HG03442 (cell line): ENCODE data around the gene ASXL1.

Experiments used
- ATAC-seq: cut with Tn5 transposase; IDR thresholded peaks from one replicate; pipeline ENCODE4 v1.9.1; 2021; ENCODE audit warnings: mild to moderate bottlenecking, moderate library complexity; ENCODE audit not compliant: unreplicated experiment

Gene ASXL1

DNA sequence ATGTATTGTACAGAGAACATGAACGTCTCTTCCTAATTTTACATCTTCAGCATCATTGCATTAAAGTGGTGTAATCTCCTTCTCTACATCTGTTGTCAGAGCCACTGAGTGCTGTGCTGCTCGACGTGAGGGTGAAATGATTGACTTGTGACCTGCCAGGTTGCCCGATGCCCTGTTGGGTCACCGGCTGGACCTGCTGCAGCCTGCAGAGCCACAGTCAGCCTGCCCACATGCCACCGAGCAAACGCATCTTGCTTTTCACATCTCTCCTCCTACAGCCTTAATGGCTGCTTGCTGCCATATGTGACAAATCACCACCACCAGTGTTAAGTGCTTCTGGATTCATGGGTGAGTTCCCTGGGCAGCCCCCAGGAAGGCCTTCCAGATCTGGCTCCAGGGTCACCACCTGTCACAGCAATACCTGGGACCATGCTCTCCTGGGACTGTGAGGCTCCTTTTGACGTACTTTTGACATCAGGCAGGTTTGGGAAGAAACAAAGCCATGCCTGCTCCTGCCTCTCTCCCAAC is 80.3 kb downstream of the ASXL1 start:
- no peak for ATAC-seq

DNA sequence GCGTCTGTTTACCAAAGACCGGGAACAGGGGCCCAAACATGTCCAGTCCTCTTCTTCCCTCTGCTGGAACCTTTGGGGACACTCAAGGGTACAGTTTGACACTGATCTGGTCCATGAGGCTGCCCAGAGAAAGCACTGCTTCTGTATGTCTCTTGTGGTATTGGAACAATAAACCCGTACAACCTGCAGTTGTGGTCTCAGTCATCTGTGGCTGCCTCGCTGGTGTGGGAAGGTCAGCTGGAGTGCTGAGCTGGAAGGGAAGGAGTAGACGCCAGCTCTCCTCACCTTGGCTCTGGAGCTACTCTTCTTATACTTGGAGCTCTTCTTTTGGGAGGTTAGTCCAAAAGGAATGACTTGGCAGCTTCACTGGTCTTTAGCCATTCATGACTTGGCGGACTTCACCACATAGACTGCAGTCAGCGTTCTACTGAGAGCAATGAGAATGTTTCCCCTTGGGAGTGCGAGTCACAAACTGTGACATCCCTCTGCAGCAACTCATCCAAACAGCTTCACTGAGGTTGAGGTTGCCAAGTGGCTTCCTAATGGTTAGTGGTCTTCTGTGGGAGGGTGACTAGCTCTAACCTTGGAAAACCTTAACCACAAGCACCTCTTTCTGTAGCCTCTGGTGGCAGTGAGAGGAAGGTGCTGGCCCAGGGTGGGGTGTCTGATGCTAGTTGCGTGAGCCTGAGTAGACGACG is 81.2 kb downstream of the ASXL1 start:
- no peak for ATAC-seq

DNA sequence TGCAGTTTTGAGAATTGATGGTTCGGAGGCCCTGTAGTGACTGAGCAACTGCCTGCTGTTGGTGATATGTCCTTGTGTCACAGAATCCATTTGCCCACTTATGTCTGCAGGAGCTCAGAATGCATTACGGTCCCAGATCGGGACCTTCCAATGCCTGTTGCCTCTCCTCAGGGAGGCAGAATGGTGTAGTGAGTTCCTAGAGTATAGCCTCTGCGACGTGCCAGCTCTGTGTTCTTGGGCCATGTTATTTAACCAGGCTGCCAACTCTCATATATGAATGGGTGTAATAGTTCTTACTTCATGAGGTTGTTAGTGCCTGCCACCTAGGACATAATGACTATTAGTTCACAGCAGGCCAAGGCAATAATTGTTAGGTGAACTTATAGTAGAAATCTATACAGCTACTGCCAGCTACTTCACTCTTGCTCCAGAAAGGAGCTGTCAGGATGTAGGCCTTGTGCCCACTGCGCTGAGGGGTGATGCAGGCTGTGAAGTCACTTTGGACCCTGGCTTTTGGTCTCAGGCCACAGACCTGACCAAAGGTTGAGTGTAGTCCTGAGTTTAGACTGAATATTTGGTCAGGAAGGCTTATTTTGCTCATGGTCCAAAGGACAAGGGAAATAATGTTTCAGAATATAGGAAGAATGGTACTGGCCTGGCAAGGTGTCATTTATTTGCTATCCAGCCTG is 82.1 kb downstream of the ASXL1 start:
- no peak for ATAC-seq

DNA sequence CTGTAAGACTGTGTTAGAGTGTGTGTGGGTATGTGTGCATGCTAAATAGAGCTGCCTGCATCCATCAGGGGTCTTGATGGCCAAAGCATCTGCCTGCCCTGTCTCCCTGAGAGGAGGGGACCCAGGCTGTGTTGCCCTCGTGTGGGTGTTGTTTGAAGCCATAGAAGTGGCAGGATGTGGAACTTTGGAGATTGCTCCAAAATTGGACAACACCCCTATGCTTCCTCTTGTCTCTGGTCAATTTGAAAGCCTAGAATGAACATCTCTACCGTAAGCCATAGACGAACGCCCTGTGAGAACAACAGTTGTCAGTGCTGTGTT is 82.6 kb downstream of the ASXL1 start:
- ATAC-seq = no peak

DNA sequence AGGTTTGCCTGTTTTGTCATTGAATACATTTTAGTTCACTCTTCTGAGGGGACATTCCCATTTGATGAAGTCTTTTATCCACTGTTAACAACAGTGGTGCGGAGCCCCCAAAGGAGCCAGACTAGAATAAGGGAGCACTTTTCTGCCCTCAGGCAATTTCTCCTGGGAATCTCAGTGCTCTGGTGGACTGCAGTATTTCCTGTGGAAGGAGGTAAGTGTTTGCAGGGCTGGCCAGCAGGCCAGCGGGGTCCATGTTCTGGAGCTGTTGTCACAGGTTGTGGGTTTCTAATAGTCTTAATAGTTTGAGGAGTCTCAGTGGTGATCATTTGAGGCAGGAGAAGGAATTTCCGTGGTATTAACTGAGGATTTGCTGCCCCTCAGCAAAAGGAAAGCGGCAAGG is 83.5 kb downstream of the ASXL1 start:
- no peak for ATAC-seq

DNA sequence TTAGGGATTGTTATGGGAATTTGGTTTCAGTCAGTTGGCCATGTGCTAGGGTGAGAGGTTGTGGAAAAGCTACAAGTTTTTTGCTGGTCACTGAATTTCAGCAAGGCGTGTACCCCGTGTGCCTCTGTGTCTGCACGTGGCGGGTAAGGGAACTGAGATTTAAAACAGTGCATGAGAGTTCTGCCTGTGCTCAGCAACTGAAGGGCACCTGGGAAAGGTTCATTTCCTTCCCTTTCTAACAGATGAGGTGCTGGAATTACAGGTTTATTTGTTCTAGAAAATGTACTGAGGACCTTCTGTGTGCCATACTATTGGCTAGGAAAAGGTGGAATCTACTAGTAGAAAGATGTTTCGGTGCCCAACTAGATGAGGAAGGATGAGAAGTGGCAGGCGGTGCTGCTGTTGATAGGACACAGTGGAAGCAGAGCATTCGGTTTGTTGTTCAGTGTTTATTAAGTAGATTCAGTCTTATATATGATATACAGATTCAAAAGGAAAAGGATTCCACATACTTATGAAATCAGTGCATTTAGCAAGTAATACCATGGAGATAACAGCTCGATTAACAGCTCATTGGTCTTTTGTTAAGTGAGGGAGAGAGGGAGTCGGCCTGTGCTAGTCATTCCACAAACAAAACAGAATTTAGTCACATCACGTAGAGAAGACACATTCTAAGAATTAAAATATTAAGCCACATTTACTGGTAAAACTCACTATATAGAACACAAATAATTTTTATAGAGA is 84.7 kb downstream of the ASXL1 start:
- no peak for ATAC-seq

DNA sequence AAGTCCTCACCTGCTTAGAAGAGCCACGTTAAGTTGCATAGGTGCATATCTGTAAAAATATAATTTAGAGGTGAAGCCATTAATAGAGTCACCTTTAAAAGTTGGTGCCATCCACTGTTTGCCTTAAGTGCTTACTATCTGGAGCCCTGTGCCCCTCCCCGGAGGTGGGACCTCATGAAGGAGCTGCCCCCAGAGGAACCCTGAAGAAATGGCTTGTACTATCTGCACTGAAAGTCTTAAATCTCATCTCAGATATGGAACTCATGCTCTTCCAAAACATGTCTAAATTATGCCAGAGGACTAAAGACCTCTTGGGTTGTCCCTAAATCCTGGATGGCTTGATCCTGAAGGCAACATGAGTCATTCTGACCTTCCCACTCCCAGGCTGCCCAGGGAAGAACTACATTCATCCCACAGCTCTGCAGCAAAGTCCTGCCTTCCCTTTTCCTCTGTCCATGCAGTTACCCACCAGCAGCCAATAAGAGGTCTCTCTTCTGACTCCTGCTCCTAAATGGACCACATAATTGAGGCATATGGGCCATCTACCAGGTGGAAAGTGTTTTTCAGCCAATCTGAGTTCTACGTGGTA is 85.3 kb downstream of the ASXL1 start:
- no peak for ATAC-seq

DNA sequence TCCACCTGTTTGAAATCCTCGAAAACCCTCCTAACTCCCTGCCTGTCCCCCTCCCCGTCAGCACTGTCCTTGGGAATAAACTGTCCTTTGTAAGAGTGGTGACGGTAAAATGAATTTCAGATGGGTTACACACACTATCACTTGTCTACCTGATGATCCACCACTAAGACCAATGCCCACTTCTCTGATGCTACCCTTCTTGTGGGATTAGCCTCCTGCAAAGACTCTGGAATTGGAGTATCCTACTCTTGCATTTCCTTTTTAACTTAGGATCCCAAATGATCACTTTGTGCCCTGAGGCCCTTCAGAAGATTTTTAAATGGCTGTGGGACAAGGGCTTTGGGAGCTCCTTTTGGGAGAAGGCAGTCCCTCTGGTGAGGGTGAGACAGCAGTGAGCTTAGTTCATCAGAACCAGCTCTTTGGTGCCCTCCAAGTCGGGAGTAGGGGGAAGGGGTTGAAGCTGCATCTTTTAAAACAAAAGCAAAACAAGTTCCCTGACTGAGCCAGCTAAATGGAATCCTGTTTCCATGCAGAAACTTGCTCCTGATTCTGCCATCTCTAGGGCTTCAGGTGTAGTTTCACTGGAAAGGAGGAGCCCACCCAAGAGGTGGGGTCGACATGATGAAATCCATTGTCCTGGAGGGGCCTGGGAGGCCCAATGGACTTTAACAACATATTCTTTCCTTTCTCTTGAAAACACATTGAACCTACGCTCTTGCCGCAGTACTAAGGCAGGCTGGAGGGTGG is 86.5 kb downstream of the ASXL1 start:
- no peak for ATAC-seq

DNA sequence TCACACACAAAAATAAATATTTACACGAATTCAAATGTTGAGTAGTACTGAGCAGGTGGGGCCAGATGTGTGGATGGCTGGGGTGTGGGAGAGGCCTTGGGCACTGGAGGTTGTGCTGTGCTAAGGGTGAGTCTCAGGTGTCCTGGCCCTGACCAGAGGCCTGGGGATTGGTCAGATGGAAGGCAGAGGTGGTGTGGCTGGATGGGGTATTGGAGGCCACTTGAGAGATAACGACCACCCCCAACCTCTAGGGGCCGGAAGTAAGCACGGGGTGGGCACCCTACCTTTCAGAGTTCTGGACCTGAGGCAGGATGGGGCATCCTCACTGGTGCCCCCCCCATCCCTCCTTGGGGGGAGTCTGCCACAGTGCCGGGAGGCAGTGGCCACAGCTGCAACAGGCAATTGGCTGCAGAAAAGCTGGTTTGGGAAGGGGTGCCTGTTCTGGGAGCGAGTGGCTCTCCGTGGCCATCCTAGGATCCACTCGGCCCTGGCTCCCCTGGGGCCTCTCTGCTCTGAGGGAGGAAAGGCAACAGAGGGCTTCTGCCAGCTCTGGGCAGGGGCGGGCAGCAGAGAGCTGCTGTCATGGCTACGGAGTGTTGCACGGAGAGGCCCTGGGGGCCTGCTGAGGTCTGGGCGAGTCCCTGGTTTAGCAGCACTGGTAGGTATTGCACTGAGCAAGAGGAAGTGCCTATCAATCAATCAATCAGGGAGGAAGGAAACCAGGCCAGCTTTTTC is 87.6 kb downstream of the ASXL1 start:
- no peak for ATAC-seq

DNA sequence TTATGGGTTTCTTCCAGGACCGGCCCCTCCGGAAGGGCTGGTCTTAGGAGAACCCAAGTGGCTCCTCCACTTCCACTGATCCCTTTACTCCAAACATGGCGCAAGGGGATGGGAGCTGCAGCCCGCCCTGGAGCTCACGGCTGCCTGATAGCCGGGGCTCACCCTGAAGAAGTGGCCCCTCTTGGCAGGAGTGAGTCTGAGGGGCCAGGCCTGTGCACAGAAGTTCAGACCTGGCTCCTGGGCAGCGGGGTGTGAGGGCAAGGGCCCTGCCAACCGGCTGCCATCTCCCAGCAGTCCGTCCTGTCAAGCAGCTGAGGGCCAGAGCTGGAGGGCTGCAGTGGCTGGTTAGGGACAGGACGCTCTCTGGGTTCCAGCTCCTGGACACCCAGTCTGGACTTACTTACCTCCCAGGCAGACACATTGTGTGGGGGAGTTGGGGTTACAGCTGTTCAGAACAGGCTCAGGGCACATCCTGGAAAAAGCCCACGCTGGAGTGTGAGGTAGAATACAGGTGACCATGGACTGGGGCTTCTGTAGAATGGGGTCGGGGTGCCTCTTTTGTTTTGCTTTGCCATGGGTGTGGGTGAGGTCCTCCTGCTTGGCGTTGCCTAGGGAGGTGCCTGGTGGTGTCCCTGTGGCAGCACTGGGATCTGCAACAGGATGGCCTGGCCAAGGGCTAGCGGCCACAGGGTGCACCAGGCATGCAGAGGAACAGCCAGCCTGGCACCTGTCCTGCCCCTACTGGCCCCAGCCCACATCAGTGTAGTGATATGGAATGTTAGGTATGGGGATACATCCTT is 88.4 kb downstream of the ASXL1 start:
- no peak for ATAC-seq

DNA sequence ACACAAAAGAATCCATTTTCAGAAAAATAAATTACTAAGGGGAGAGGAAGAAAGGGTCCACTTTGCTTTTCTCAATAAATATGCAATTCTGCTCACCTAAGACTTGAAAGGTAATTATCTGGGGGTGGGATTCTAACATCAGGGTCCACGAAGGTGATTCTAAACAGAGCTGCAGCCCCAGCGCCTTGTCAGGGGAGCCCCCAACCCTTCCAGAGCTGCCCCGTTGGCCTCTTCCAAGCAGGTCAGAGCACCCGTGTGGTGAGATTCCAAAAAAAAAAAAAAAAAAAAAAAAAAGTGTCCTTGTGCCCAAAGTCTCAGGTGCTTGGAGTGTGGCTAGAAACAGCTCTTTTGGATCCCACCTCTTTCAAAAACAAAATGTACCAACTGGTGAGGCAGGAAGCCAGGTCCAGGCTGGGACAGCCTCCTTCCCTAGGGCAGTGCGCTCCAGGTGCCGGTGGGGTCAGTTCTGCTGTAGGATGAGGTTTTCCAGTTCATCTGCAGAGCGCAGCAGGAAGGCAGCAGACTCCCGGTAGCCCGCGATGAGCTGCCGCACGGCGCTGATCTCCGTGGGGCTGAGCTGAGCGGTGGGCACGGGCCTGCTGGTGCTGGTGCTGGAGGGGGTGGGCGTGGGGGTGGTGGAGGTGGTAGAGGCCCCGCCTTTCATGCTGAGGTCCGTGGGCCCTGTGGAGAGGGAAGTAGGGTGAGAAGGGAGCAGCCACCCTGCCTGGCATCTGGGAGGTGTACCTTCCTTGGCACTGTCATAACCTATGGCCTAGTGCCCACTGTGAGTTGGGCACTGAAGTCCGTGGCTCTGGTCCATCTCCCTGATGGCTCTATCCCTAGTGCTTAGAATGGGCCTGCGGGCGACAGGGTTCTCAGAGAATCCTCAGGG is 89.3 kb downstream of the ASXL1 start:
- ATAC-seq = no peak

DNA sequence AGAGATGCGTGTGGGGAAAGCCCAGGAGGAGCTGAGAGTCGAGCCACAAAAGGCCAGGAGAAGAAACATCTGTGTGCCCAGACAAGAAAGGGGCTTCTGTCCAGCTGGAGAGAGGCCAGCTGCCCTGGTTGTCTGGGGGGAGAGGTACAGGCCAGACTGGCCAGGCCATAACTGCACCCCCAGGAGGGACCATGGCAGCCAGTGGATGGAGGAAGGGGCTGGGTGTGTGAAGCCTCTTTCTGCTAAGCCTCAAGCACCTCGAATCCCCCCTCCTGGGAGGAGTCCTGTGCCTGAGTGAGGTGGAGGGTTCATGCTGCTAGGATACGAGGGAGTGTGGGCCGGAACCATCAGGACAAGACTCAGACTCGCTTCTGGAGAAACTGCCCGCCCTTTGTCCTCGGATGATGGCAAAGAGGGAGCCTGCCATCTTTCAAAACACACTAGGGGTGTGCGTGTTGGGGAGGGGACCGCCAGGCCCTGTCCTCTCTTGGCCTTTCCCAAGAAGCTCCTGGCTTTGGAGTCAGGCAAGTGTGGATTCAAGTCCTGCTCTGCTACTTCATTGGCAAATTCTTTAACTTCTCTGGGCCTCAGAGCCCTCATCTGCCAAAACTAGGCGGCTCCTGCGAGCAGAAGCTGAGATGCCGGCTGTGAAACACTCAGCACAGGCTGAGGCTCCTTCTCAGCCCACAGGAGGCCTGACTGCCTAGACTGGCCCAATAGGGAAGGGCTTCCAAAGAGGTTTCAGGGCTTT is 90.3 kb downstream of the ASXL1 start:
- no peak for ATAC-seq

DNA sequence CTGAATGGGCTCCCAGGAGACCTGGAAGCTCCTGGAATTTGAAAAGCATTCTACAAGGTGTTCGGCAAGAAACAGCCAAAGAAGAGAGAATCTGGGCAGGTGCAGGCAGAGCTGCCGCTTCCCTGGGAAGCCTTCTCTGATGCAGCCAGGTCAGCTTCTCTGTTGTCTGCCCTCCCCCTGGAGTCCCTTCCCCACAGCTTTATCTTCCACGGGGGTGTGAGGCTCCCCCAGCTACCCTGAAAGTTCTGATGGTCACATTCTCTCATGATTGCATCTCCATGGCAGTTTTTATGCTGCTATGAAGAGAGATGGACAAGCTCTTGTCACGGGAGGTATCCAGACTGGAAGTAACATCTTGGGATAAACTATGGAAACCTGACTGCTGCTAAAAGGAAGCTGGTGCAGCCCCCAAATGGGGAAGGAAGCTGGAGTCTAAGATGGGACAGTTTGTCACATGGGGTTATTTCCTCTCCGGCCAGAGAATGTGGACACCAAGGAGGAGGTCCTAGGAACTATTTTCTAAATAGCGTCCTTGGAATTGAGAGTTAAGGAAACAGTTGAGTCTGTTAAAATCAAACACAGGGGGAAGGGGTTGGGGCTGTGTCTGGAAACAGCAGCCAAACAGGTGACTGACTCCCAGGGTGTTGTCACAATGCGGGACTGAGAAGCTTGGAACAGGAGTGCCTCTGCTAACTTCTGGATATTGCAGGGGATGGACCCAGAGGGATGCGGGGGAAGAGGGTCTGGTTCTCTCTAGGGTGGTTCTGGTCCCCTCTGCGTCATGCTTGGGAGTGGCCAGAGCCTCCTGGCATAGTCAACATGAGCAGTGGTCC is 91.1 kb downstream of the ASXL1 start:
- ATAC-seq = no peak

DNA sequence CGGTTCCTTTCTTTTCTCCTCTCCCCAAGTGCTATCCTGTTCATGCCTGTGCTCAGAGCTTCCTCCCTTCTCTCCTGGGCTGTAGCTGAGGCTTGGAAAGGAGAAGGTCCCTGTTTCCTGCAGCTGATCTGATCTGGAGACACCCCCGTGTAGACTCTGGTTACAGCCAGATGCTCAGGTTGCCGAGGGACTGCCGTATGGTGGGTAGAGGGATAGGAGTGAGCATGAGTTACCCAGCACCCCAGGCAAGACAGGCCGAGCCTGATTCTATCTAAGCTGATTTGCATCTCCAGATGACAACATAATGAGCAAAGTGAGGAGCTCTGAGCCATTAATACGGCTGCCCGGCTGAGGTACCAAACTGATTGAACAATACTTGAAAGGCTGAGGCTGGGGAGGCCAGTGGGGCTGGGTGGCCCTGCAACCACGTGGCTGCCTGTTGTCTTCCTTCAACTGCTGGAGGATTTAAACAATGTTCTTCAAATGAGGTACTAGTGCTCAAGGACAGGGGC is 91.8 kb downstream of the ASXL1 start:
- no peak for ATAC-seq

DNA sequence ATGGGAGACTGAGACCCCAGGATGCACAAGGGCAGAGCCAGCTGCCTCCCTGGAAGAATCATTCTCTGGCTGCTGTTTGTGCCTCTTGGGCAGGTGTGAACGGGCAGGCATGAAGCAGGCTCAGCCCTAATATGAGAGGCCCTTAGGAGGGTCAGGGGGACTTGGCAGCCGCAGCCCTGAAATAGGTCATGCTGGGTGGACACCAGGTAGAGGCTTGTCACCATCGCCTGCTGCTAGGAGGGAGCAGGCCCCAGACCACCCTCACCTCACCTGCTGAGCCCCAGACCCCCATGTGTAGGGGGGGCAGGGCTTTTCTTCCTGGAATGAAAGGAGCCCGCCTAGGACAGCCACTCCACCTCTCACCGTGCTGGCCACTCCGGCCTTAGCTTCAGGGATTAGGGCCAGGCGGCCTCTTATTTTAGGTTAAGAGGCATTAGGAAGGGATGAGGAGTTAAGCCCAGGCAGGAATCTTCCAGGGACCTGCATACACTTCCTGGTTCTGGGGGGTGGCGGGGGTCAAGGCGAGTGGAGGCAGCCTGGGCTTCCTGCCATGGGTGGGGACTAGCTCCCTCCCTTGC is 92.4 kb downstream of the ASXL1 start:
- no peak for ATAC-seq

DNA sequence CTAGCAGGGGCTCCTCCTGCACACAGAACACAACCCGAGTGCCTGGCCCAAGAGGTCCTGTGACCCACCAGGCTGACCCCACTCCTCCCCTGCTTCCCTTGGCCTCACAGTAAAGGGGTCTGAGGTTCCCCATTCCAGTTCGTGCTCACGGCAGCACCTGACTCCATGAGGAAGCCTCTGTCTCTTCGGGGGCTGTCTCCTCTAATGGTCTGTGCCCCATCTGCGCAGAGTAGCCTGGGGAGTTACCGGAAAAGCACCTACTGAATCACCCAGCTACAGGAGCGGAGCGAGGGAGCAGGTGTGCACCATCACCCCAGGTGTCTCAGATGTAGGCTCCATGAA is 93.2 kb downstream of the ASXL1 start:
- ATAC-seq = no peak
